Measurements from ENCODE around the gene SOX5. TPM values are rescaled to one million over a fixed set of nuclear protein-coding genes. Genes with fewer than 3 reads are reported as not detected.
"Not testable (repeated sequence)": the region's sequence is repeated elsewhere in the genome, so short reads cannot be mapped to it uniquely, and the experiment has no call there.

Gene SOX5
- total RNA-seq, 1 experiment from 2014 or later = 0.52 TPM

DNA sequence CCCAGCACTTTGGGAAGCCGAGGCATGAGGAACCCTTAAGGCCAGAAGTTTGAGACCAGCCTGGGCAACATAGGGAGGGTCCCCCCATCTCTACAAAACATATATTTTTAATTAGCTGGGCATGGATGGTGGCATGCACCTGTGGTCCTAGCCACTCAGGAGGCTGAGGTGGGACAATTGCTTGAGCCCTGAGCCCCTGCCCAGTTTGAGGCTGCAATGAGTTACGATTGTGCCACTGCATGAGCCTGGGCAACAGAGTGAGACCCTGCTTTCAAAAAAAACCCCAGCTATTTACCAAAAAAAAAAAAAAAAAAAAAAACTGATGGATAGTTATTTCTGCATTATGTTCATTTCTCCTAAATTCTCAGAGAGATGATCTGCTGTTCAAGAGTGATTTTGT is 230.0 kb downstream of the SOX5 start:
- H3K9ac ChIP-seq (ENCODE audit: low read length) = no peak overlapping the region
- no peak for TF ChIP-seq CEBPB (IDR thresholded peaks at IDR 0.05; ENCODE audit: low read depth)
- TF ChIP-seq, protein P1, sequence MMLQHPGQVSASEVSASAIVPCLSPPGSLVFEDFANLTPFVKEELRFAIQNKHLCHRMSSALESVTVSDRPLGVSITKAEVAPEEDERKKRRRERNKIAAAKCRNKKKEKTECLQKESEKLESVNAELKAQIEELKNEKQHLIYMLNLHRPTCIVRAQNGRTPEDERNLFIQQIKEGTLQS (IDR thresholded peaks at IDR 0.05) = no peak

DNA sequence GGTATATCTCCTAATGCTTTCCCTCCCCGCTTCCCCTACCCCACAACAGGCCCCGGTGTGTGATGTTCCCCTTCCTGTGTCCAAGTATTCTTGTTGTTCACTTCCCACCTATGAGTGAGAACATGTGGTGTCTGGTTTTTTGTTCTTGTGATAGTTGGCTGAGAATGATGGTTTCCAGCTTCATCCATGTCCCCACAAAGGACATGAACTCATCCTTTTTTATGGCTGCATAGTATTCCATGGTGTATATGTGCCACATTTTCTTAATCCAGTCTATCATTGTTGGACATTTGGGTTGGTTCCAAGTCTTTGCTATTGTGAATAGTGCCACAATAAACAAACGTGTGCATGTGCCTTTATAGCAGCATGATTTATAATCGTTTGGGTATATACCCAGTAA is 239.1 kb downstream of the SOX5 start:
- H4K20me1 ChIP-seq (ENCODE audit: insufficient read depth); intact Hi-C loops (cut with micrococcal nuclease); BruUV-seq (replicated peaks); ATAC-seq; H2AFZ ChIP-seq (ENCODE audit: low read depth, low read length, poor library complexity, severe bottlenecking); H3K9ac ChIP-seq (ENCODE audit: low read length); H3K27me3 ChIP-seq (ENCODE audit: insufficient read depth, low read length); H3K9me2 ChIP-seq (ENCODE audit: insufficient read depth); H3K79me2 ChIP-seq (ENCODE audit: insufficient read depth, low read length); CTCF ChIA-PET; H3K4me3 ChIP-seq (replicated peaks in 1 of 2; ENCODE audit: low read depth in 1 of 2, low read length in 2 of 2); POLR2A ChIA-PET; H3K4me1 ChIP-seq (ENCODE audit: control insufficient read depth in 1 of 2, insufficient read depth in 2 of 2, low read length in 2 of 2); H3K27ac ChIP-seq (ENCODE audit: low read depth, low read length); H3K36me3 ChIP-seq (ENCODE audit: control insufficient read depth in 1 of 2, insufficient read depth in 2 of 2, low read length in 2 of 2); H3K4me2 ChIP-seq (ENCODE audit: low read length); DNase-seq (ENCODE audit: low read depth, low spot score); RAD21 ChIA-PET (ENCODE audit: low non-redundant PET in 1 of 2, low total read pairs in 2 of 2, uncharacterized antibody in 2 of 2, unreplicated experiment in 2 of 2): not testable (repeated sequence)
- H3K9me3 ChIP-seq (ENCODE audit: control insufficient read depth in 1 of 2, insufficient read depth in 1 of 2, low read depth in 1 of 2, low read length in 2 of 2) = peaks cover 7 to 18% of the 10 kb centered on the region in 2 experiments; a peak in 2 of 4 replicates

More for the DNA sequence above, 230.0 kb downstream of the SOX5 start:
- Histone ChIP-seq H4K20me1 (ENCODE audit: insufficient read depth) (no peaks in the 10 kb centered on the region), H3K9me2 (ENCODE audit: insufficient read depth) (no peaks in the 10 kb centered on the region), H3K36me3 (ENCODE audit: control insufficient read depth in 1 of 2, insufficient read depth in 2 of 2, low read length in 2 of 2) (no peaks in the 10 kb centered on the region; a peak in 1 of 4 replicates), H3K4me2 (ENCODE audit: low read length) (no peak overlapping the region), H3K4me3 (replicated peaks in 1 of 2; ENCODE audit: low read depth in 1 of 2, low read length in 2 of 2) (no peak overlapping the region), H2AFZ (ENCODE audit: low read depth, low read length, poor library complexity, severe bottlenecking) (no peak overlapping the region), H3K9me3 (ENCODE audit: control insufficient read depth in 1 of 2, insufficient read depth in 1 of 2, low read depth in 1 of 2, low read length in 2 of 2) (peaks cover 7 to 11% of the 10 kb centered on the region in 2 experiments; a peak in 2 of 4 replicates), H3K4me1 (ENCODE audit: control insufficient read depth in 1 of 2, insufficient read depth in 2 of 2, low read length in 2 of 2) (no peaks in the 10 kb centered on the region), H3K27ac (ENCODE audit: low read depth, low read length) (no peak overlapping the region), H3K79me2 (ENCODE audit: insufficient read depth, low read length) (no peaks in the 10 kb centered on the region), H3K27me3 (ENCODE audit: insufficient read depth, low read length) (no peaks in the 10 kb centered on the region)
- RAD21 ChIA-PET (ENCODE audit: low non-redundant PET in 1 of 2, low total read pairs in 2 of 2, uncharacterized antibody in 2 of 2, unreplicated experiment in 2 of 2) = no interaction called here
- intact Hi-C loops (cut with micrococcal nuclease) = no loop called here
- DNase-seq (ENCODE audit: low read depth, low spot score) (no peak), ATAC-seq (no peak)
- CTCF ChIA-PET = no interaction called here
- POLR2A ChIA-PET = no interaction called here
- no TSS peak for BruUV-seq (replicated peaks)
